Neural progenitor cell (in vitro differentiated cells): ENCODE measurements around the gene IFNA5. TPM values are rescaled to one million over a fixed set of nuclear protein-coding genes. Genes with fewer than 3 reads are reported as not detected.

Experiments used
- DNase-seq: peaks from one replicate; pipeline ENCODE4 v3.0.0-alpha.2; 2016; ENCODE audit warnings: low spot score
- H2AFZ ChIP-seq: fragments of 200-600 bp; sonication (generic); replicated peaks from 2 replicates; pipeline ENCODE4 v1.6.1; 2016; ENCODE audit warnings: antibody characterized with exemption
- H3F3A ChIP-seq: fragments of 200-600 bp; sonication (generic); 2 replicates; pipeline ENCODE4 v1.6.1; 2016; ENCODE audit warnings: antibody characterized with exemption, low read depth
- H3K27ac ChIP-seq: fragments of 200-600 bp; sonication (generic); 2 replicates; pipeline ENCODE4 v1.5.1; 2016; ENCODE audit warnings: mild to moderate bottlenecking
- H3K27me3 ChIP-seq: fragments of 200-600 bp; sonication (generic); 2 replicates; pipeline ENCODE4 v1.6.1; 2016; ENCODE audit warnings: mild to moderate bottlenecking, moderate library complexity
- H3K36me3 ChIP-seq: fragments of 200-600 bp; sonication (generic); 2 replicates; pipeline ENCODE4 v1.5.1; 2016
- H3K4me1 ChIP-seq: fragments of 200-600 bp; sonication (generic); 2 replicates; pipeline ENCODE4 v1.6.1; 2016; ENCODE audit warnings: mixed run types
- H3K4me2 ChIP-seq: fragments of 200-600 bp; sonication (generic); 2 replicates; pipeline ENCODE4 v1.6.1; 2016
- H3K4me3 ChIP-seq: fragments of 200-600 bp; sonication (generic); 2 replicates; pipeline ENCODE4 v1.5.1; 2016
- H3K79me2 ChIP-seq: fragments of 200-600 bp; sonication (generic); 2 replicates; pipeline ENCODE4 v1.6.1; 2016; ENCODE audit warnings: low read depth
- H3K9ac ChIP-seq: fragments of 200-600 bp; sonication (generic); 2 replicates; pipeline ENCODE4 v1.6.1; 2016
- H3K9me3 ChIP-seq: fragments of 200-600 bp; sonication (generic); 2 replicates; pipeline ENCODE4 v1.5.1; 2016; ENCODE audit warnings: low read depth
- H4K20me1 ChIP-seq: fragments of 200-600 bp; sonication (generic); 2 replicates; pipeline ENCODE4 v1.6.1; 2016; ENCODE audit warnings: low read depth
- H3K27ac Mint-ChIP-seq: 3 replicates; pipeline ENCODE4 v1.8.0; 2021; ENCODE audit warnings: mixed read lengths
- H3K27me3 Mint-ChIP-seq: 2 replicates; pipeline ENCODE4 v1.8.0; 2022; ENCODE audit warnings: low read depth, mild to moderate bottlenecking, inconsistent platforms, moderate library complexity, mixed read lengths; ENCODE audit not compliant: insufficient read depth
- H3K36me3 Mint-ChIP-seq: 3 replicates; pipeline ENCODE4 v1.8.0; 2021; ENCODE audit warnings: mixed read lengths
- H3K4me1 Mint-ChIP-seq: 3 replicates; pipeline ENCODE4 v1.8.0; 2021; ENCODE audit warnings: mixed read lengths
- H3K4me3 Mint-ChIP-seq: 3 replicates; pipeline ENCODE4 v1.8.0; 2021; ENCODE audit warnings: mild to moderate bottlenecking, moderate library complexity, mixed read lengths
- H3K9me3 Mint-ChIP-seq: 3 replicates; pipeline ENCODE4 v1.8.0; 2020; ENCODE audit warnings: mixed read lengths
- CTCF ChIP-seq: fragments of 200-600 bp; sonication (generic); IDR thresholded peaks from 2 replicates; pipeline ENCODE4 v1.5.1; 2017; ENCODE audit warnings: antibody characterized with exemption, mild to moderate bottlenecking
- EZH2 ChIP-seq: fragments of 200-600 bp; sonication (generic); IDR thresholded peaks from 2 replicates; pipeline ENCODE4 v1.6.1; 2017; ENCODE audit warnings: antibody characterized with exemption, mild to moderate bottlenecking, moderate library complexity
- EZH2phosphoT487 ChIP-seq: fragments of 200-600 bp; sonication (generic); IDR thresholded peaks from 2 replicates; pipeline ENCODE4 v1.6.1; 2017; ENCODE audit warnings: antibody characterized with exemption
- total RNA-seq: library from RNA; depleted of rRNA; stranded (reverse); fragments of >200 nt; gene quantifications from 2 replicates; pipeline ENCODE4 v1.2.3, GENCODE V29; 2015; ENCODE audit warnings: low replicate concordance

IFNA5 gene
- total RNA-seq, 1 donor from 2014 or later = 0.21 TPM

GRCh38 chr9:21286659-21287058 is 18.5 kb downstream of the IFNA5 start:
- no peak overlapping the region for H3K4me3 Mint-ChIP-seq
- Histone ChIP-seq H3K27ac (no peak overlapping the region), H3K4me2 (no peak overlapping the region), H2AFZ (no peak overlapping the region), H3K4me3 (no peak overlapping the region), H3K9me3 (no peaks in the 10 kb centered on the region), H4K20me1 (no peaks in the 10 kb centered on the region), H3K4me1 (no peaks in the 10 kb centered on the region), H3F3A (no peaks in the 10 kb centered on the region), H3K27me3 (peaks cover 42% of the 10 kb centered on the region), H3K79me2 (no peaks in the 10 kb centered on the region), H3K36me3 (no peaks in the 10 kb centered on the region), H3K9ac (no peak overlapping the region)
- H3K9me3 Mint-ChIP-seq = no peaks in the 10 kb centered on the region
- no peaks in the 10 kb centered on the region for H3K36me3 Mint-ChIP-seq
- H3K27ac Mint-ChIP-seq = no peak overlapping the region
- no peak for TF ChIP-seq EZH2phosphoT487
- no peak for TF ChIP-seq CTCF
- no peak for TF ChIP-seq EZH2
- DNase-seq = no peak
- peaks cover 2% of the 10 kb centered on the region for H3K27me3 Mint-ChIP-seq
- H3K4me1 Mint-ChIP-seq = no peaks in the 10 kb centered on the region

GRCh38 chr9:21286099-21286498 is 19.0 kb downstream of the IFNA5 start:
- H4K20me1 ChIP-seq = no peaks in the 10 kb centered on the region
- Mint-ChIP-seq H3K36me3 (no peaks in the 10 kb centered on the region), H3K27me3 (peaks cover 2% of the 10 kb centered on the region), H3K9me3 (no peaks in the 10 kb centered on the region), H3K27ac (no peak overlapping the region), H3K4me1 (no peaks in the 10 kb centered on the region), H3K4me3 (no peak overlapping the region)
- H3K4me3 ChIP-seq = no peak overlapping the region
- DNase-seq = no peak
- no peak for TF ChIP-seq EZH2
- no peak for TF ChIP-seq CTCF
- H3K36me3 ChIP-seq = no peaks in the 10 kb centered on the region
- H3K4me2 ChIP-seq = no peak overlapping the region
- no peaks in the 10 kb centered on the region for H3K79me2 ChIP-seq
- H3F3A ChIP-seq = no peaks in the 10 kb centered on the region
- H3K27me3 ChIP-seq = peaks cover 41% of the 10 kb centered on the region
- no peak overlapping the region for H3K27ac ChIP-seq
- H3K9me3 ChIP-seq = no peaks in the 10 kb centered on the region
- H3K4me1 ChIP-seq = no peaks in the 10 kb centered on the region
- no peak overlapping the region for H2AFZ ChIP-seq
- no peak overlapping the region for H3K9ac ChIP-seq

GRCh38 chr9:21281275-21281674 is 23.8 kb downstream of the IFNA5 start:
- H3K27me3 Mint-ChIP-seq = no peaks in the 10 kb centered on the region

More at GRCh38 chr9:21281275-21281674, 23.8 kb downstream of the IFNA5 start:
- H4K20me1 ChIP-seq = no peaks in the 10 kb centered on the region
- H3F3A ChIP-seq = no peaks in the 10 kb centered on the region
- no peaks in the 10 kb centered on the region for H3K79me2 ChIP-seq
- no peak overlapping the region for H2AFZ ChIP-seq
- no peak for DNase-seq
- H3K36me3 ChIP-seq = no peaks in the 10 kb centered on the region
- no peaks in the 10 kb centered on the region for H3K9me3 ChIP-seq
- Mint-ChIP-seq H3K9me3 (no peaks in the 10 kb centered on the region), H3K27ac (no peak overlapping the region), H3K36me3 (no peaks in the 10 kb centered on the region), H3K4me3 (no peak overlapping the region), H3K4me1 (no peaks in the 10 kb centered on the region)
- H3K9ac ChIP-seq = no peak overlapping the region
- no peaks in the 10 kb centered on the region for H3K4me1 ChIP-seq
- TF ChIP-seq EZH2phosphoT487 (no peak), EZH2 (no peak), CTCF (no peak)
- H3K4me2 ChIP-seq = no peak overlapping the region
- H3K4me3 ChIP-seq = no peak overlapping the region
- H3K27me3 ChIP-seq = peaks cover 46% of the 10 kb centered on the region
- H3K27ac ChIP-seq = no peak overlapping the region
